Neural progenitor cell (in vitro differentiated cells): Measurements from ENCODE around the gene VSTM5.

Experiments
- CTCF ChIP-seq: fragments of 200-600 bp; sonication (generic); IDR thresholded peaks from 2 replicates; pipeline ENCODE4 v1.5.1; 2017; ENCODE audit warnings: antibody characterized with exemption, mild to moderate bottlenecking
- EZH2 ChIP-seq: fragments of 200-600 bp; sonication (generic); IDR thresholded peaks from 2 replicates; pipeline ENCODE4 v1.6.1; 2017; ENCODE audit warnings: antibody characterized with exemption, mild to moderate bottlenecking, moderate library complexity
- EZH2phosphoT487 ChIP-seq: fragments of 200-600 bp; sonication (generic); IDR thresholded peaks from 2 replicates; pipeline ENCODE4 v1.6.1; 2017; ENCODE audit warnings: antibody characterized with exemption

- TF ChIP-seq EZH2phosphoT487, result no peak
- TF ChIP-seq CTCF, result no peak
- TF ChIP-seq EZH2, result no peak
Observed at GRCh38 chr11:93823210-93823609, 27.2 kb downstream of the VSTM5 start.
